Measurements from ENCODE around the gene TEAD1.

GRCh38 chr11:12746593-12747097 is 72.4 kb downstream of the TEAD1 start:
- no peak for TF ChIP-seq CTCF (conservative IDR thresholded peaks at IDR 0.05 in 1 of 2, IDR thresholded peaks at IDR 0.05 in 1 of 2; ENCODE audit: low read depth in 1 of 2, low read length in 2 of 2)
- TF ChIP-seq EZH2 (IDR thresholded peaks at IDR 0.05; ENCODE audit: low read length, missing control alignments) = no peak

All from fibroblast of lung (primary cell).